ENCODE results near the gene MARCHF3.
"Not testable (repeated sequence)": the region's sequence is repeated elsewhere in the genome, so short reads cannot be mapped to it uniquely, and the experiment has no call there.

Gene MARCHF3

GRCh38 chr5:127030259-127031146, at the start of gene MARCHF3:
Gene MARCHF3 (minus strand): TSS chr5:127030558. CDS start chr5:126918171, 112,387 bp downstream.
- peak; percentile 76 for DNase-seq

GRCh38 chr5:127079994-127080491, 49.7 kb upstream of the MARCHF3 start:
- DNase-seq, result peak; percentile 81

GRCh38 chr5:127077366-127077765, 47.0 kb upstream of the MARCHF3 start:
- no peak for DNase-seq

GRCh38 chr5:127076315-127077129, 46.2 kb upstream of the MARCHF3 start:
- DNase-seq, result no peak

GRCh38 chr5:127074466-127074865, 44.1 kb upstream of the MARCHF3 start:
- no peak for DNase-seq

GRCh38 chr5:127072861-127073846, 42.8 kb upstream of the MARCHF3 start, which contains the start of gene C5orf63:
Gene C5orf63 (minus strand): TSS chr5:127073502. CDS start chr5:127058995, 14,507 bp downstream.
- DNase-seq, result no peak

- DNase-seq, result no peak
Observed at GRCh38 chr5:127070243-127070642, 39.9 kb upstream of the MARCHF3 start.

- peak; percentile 19 for DNase-seq
Observed at GRCh38 chr5:127068493-127069214, 38.3 kb upstream of the MARCHF3 start.

GRCh38 chr5:127066721-127067120, 36.4 kb upstream of the MARCHF3 start:
- DNase-seq, result no peak

- no peak for DNase-seq
Observed at GRCh38 chr5:127064253-127064840, 34.0 kb upstream of the MARCHF3 start.

- DNase-seq, result no peak
Observed at GRCh38 chr5:127063257-127063913, 33.0 kb upstream of the MARCHF3 start.

- no peak for DNase-seq
Observed at GRCh38 chr5:127061956-127062355, 31.6 kb upstream of the MARCHF3 start.

GRCh38 chr5:127061537-127061936, 31.2 kb upstream of the MARCHF3 start:
- DNase-seq, result no peak

GRCh38 chr5:127060470-127060985, 30.2 kb upstream of the MARCHF3 start:
- no peak for DNase-seq

- no peak for DNase-seq
Observed at GRCh38 chr5:127056896-127057295, 26.5 kb upstream of the MARCHF3 start.

GRCh38 chr5:127055880-127056653, 25.7 kb upstream of the MARCHF3 start:
- DNase-seq, result no peak

- DNase-seq, result not testable (repeated sequence)
Observed at GRCh38 chr5:127053551-127053950, 23.2 kb upstream of the MARCHF3 start.

- DNase-seq, result peak; percentile 15
Observed at GRCh38 chr5:127053049-127053448, 22.7 kb upstream of the MARCHF3 start.

- no peak for DNase-seq
Observed at GRCh38 chr5:127051591-127051990, 21.2 kb upstream of the MARCHF3 start.
